Inferior parietal cortex (tissue), 1 donor: ENCODE data around the gene CHMP4B.

Experiments used
- DNase-seq: peaks from one replicate; pipeline ENCODE4 v3.0.0-alpha.2; 2016; ENCODE audit errors: extremely low spot score

The CHMP4B gene

GRCh38 chr20:33839591-33839990 lies 28.4 kb downstream of the CHMP4B start:
- DNase-seq = no peak

- DNase-seq = no peak
Observed at GRCh38 chr20:33840160-33840559, 29.0 kb downstream of the CHMP4B start.

- no peak for DNase-seq
Observed at GRCh38 chr20:33840759-33841435, 29.7 kb downstream of the CHMP4B start.

- DNase-seq = no peak
Observed at GRCh38 chr20:33841436-33841799, 30.3 kb downstream of the CHMP4B start.

GRCh38 chr20:33842346-33842745 lies 31.2 kb downstream of the CHMP4B start:
- no peak for DNase-seq

GRCh38 chr20:33843050-33843449 lies 31.9 kb downstream of the CHMP4B start:
- DNase-seq = no peak

- DNase-seq = no peak
Observed at GRCh38 chr20:33843854-33844253, 32.7 kb downstream of the CHMP4B start.

- no peak for DNase-seq
Observed at GRCh38 chr20:33846291-33846935, 35.3 kb downstream of the CHMP4B start.

GRCh38 chr20:33847006-33847405 lies 35.9 kb downstream of the CHMP4B start:
- no peak for DNase-seq

- no peak for DNase-seq
Observed at GRCh38 chr20:33848391-33848790, 37.2 kb downstream of the CHMP4B start.

GRCh38 chr20:33850159-33850558 lies 39.0 kb downstream of the CHMP4B start:
- DNase-seq = no peak

- DNase-seq = no peak
Observed at GRCh38 chr20:33851842-33852466, 40.8 kb downstream of the CHMP4B start.

GRCh38 chr20:33852626-33853506 lies 41.7 kb downstream of the CHMP4B start:
- no peak for DNase-seq

GRCh38 chr20:33853507-33853813 lies 42.3 kb downstream of the CHMP4B start:
- no peak for DNase-seq

- DNase-seq = no peak
Observed at GRCh38 chr20:33857722-33858563, 46.8 kb downstream of the CHMP4B start.

- DNase-seq = no peak
Observed at GRCh38 chr20:33858666-33859065, 47.5 kb downstream of the CHMP4B start.

GRCh38 chr20:33859157-33859695 lies 48.1 kb downstream of the CHMP4B start:
- DNase-seq = no peak

GRCh38 chr20:33859751-33860150 lies 48.6 kb downstream of the CHMP4B start:
- DNase-seq = no peak

GRCh38 chr20:33861458-33861857 lies 50.3 kb downstream of the CHMP4B start:
- DNase-seq = no peak

- DNase-seq = no peak
Observed at GRCh38 chr20:33862709-33863403, 51.7 kb downstream of the CHMP4B start.
